HCT116 (cell line): ENCODE data around the gene AVL9. TPM values are rescaled to one million over a fixed set of nuclear protein-coding genes. Genes with fewer than 3 reads are reported as not detected.

Experiments used
- ATAC-seq: fragments of 200-7000 bp; cut with Tn5 transposase; 2 replicates; pipeline ENCODE4 v1.9.1; 2020; ENCODE audit warnings: mild to moderate bottlenecking, moderate library complexity
- BruUV-seq: library from RNA; stranded (reverse); fragments of 400-500 nt; replicated peaks from 2 replicates; lab custom pipeline; 2021; lab: Mats Ljungman, UMichigan
- CTCF ChIA-PET: fragments of 300-600 bp; sonication (Branson Sonifier 250); formaldehyde crosslinking; loops from one replicate; lab custom pipeline; 2021; ENCODE audit warnings: antibody characterized with exemption; lab: Charles Lee
- POLR2A ChIA-PET: fragments of 300-600, 350-600 bp; sonication (Branson Sonifier 250); formaldehyde crosslinking; loops from one replicate; lab custom pipeline; 2021; ENCODE audit warnings: antibody characterized with exemption; lab: Charles Lee
- RAD21 ChIA-PET, 2 experiments: fragments of 300-600 bp; sonication (Branson Sonifier 250); formaldehyde crosslinking; loops; one replicate each; lab custom pipeline; 2023; ENCODE audit warnings: low total read pairs in 2 of 2; ENCODE audit not compliant: uncharacterized antibody in 2 of 2, unreplicated experiment in 2 of 2, low non-redundant PET in 1 of 2; lab: Charles Lee
- DNase-seq: peaks from one replicate; pipeline ENCODE4 v3.0.0-alpha.2; 2010; ENCODE audit warnings: low read depth, low spot score
- H2AFZ ChIP-seq: fragments of 200-600 bp; shearing (Covaris generic), sonication (generic); 2 replicates; pipeline ENCODE4 v1.6.1; 2017; ENCODE audit warnings: low read depth, mixed run types, mixed read lengths, antibody characterized with exemption, low read length; ENCODE audit not compliant: poor library complexity, severe bottlenecking
- H3K27ac ChIP-seq: 2 replicates; pipeline ENCODE4 v1.5.1; 2012; ENCODE audit warnings: low read depth, low read length
- H3K27me3 ChIP-seq: fragments of 200-600 bp; sonication (generic); 2 replicates; pipeline ENCODE4 v1.6.1; 2016; ENCODE audit warnings: mixed run types, low read length, mixed read lengths; ENCODE audit not compliant: insufficient read depth
- H3K36me3 ChIP-seq, 2 experiments: fragments of 200-500 bp in 1 of 2; fragments of 200-600 bp in 1 of 2; sonication (Bioruptor generic) in 1 of 2; sonication (generic) in 1 of 2; 2 replicates each; pipeline versions ENCODE4 v1.5.1 to v1.6.1; 2014 to 2016; ENCODE audit warnings: low read length in 2 of 2, inconsistent platforms in 1 of 2, mixed read lengths in 1 of 2, mixed run types in 1 of 2; ENCODE audit not compliant: insufficient read depth in 2 of 2, control insufficient read depth in 1 of 2
- H3K4me1 ChIP-seq, 2 experiments: fragments of 200-600 bp in 1 of 2; sonication (generic) in 1 of 2; 2 replicates each; pipeline versions ENCODE4 v1.5.1 to v1.6.1; 2012 to 2017; ENCODE audit warnings: low read length in 2 of 2, inconsistent platforms in 1 of 2, mild to moderate bottlenecking in 1 of 2, mixed read lengths in 1 of 2, mixed run types in 1 of 2, moderate library complexity in 1 of 2; ENCODE audit not compliant: insufficient read depth in 2 of 2, control insufficient read depth in 1 of 2
- H3K4me2 ChIP-seq: fragments of 200-600 bp; sonication (generic); 2 replicates; pipeline ENCODE4 v1.6.1; 2017; ENCODE audit warnings: mixed run types, low read length, mixed read lengths
- H3K4me3 ChIP-seq, 2 experiments: fragments of 200-600 bp in 1 of 2; sonication (generic) in 1 of 2; replicated peaks in 1 of 2; 2 replicates each; pipeline ENCODE4 v1.5.1; 2011 to 2016; ENCODE audit warnings: low read length in 2 of 2, control low read depth in 1 of 2, low read depth in 1 of 2, mild to moderate bottlenecking in 1 of 2, mixed read lengths in 1 of 2, mixed run types in 1 of 2
- H3K79me2 ChIP-seq: fragments of 200-600 bp; sonication (generic); 2 replicates; pipeline ENCODE4 v1.6.1; 2017; ENCODE audit warnings: mild to moderate bottlenecking, mixed run types, low read length, moderate library complexity, mixed read lengths; ENCODE audit not compliant: insufficient read depth
- H3K9ac ChIP-seq: fragments of 200-600 bp; sonication (generic); 2 replicates; pipeline ENCODE4 v1.6.1; 2016; ENCODE audit warnings: low read length, mixed read lengths
- H3K9me2 ChIP-seq: fragments of 200-600 bp; sonication (generic), shearing (Covaris generic); 2 replicates; pipeline ENCODE4 v1.6.1; 2017; ENCODE audit warnings: mixed run types, mild to moderate bottlenecking, moderate library complexity; ENCODE audit not compliant: insufficient read depth
- H3K9me3 ChIP-seq, 2 experiments: fragments of 200-500 bp in 1 of 2; fragments of 200-600 bp in 1 of 2; sonication (Bioruptor generic) in 1 of 2; sonication (generic) in 1 of 2; 2 replicates each; pipeline ENCODE4 v1.6.1; 2014 to 2017; ENCODE audit warnings: low read length in 2 of 2, mixed read lengths in 2 of 2, inconsistent platforms in 1 of 2, low read depth in 1 of 2, mild to moderate bottlenecking in 1 of 2, mixed run types in 1 of 2, moderate library complexity in 1 of 2; ENCODE audit not compliant: control insufficient read depth in 1 of 2, insufficient read depth in 1 of 2
- H4K20me1 ChIP-seq: fragments of 200-600 bp; sonication (generic), shearing (Covaris generic); 2 replicates; pipeline ENCODE4 v1.6.1; 2017; ENCODE audit warnings: mixed run types, mild to moderate bottlenecking, moderate library complexity; ENCODE audit not compliant: insufficient read depth
- CBX3 ChIP-seq: IDR thresholded peaks from 2 replicates; pipeline ENCODE4 v1.6.1; 2012; ENCODE audit warnings: low read depth
- CEBPB ChIP-seq: IDR thresholded peaks from 2 replicates; pipeline ENCODE4 v1.6.1; 2012; ENCODE audit warnings: low read depth
- EGR1 ChIP-seq: IDR thresholded peaks from 2 replicates; pipeline ENCODE4 v1.6.1; 2012; ENCODE audit warnings: low read depth
- ELF1 ChIP-seq: IDR thresholded peaks from 2 replicates; pipeline ENCODE4 v1.6.1; 2012; ENCODE audit warnings: low read depth, borderline replicate concordance
- EZH2 ChIP-seq: fragments of 200-600 bp; sonication (generic); IDR thresholded peaks from 2 replicates; pipeline ENCODE4 v1.6.1; 2017; ENCODE audit warnings: antibody characterized with exemption, mixed run types
- EZH2phosphoT487 ChIP-seq: fragments of 200-600 bp; IDR thresholded peaks from 2 replicates; pipeline ENCODE4 v1.6.1; 2018; ENCODE audit warnings: antibody characterized with exemption, borderline replicate concordance
- FOSL1 ChIP-seq: IDR thresholded peaks from 2 replicates; pipeline ENCODE4 v1.6.1; 2012; ENCODE audit warnings: low read depth
- JUND ChIP-seq: IDR thresholded peaks from 2 replicates; pipeline ENCODE4 v1.6.1; 2012
- POLR2A ChIP-seq: IDR thresholded peaks from 2 replicates; pipeline ENCODE4 v1.7.0; 2011; ENCODE audit warnings: borderline replicate concordance; ENCODE audit not compliant: insufficient read depth, insufficient read length; ENCODE audit errors: extremely low read depth
- POLR2AphosphoS5 ChIP-seq: IDR thresholded peaks from 2 replicates; pipeline ENCODE4 v1.6.1; 2011; ENCODE audit warnings: mild to moderate bottlenecking, low read depth, low read length, moderate library complexity
- RAD21 ChIP-seq: IDR thresholded peaks from 2 replicates; pipeline ENCODE4 v1.6.1; 2012; ENCODE audit warnings: low read depth, mild to moderate bottlenecking
- REST ChIP-seq: IDR thresholded peaks from 2 replicates; pipeline ENCODE4 v1.6.1; 2012; ENCODE audit warnings: low read depth
- SP1 ChIP-seq: IDR thresholded peaks from 2 replicates; pipeline ENCODE4 v1.6.1; 2012; ENCODE audit warnings: low read depth
- SRF ChIP-seq: IDR thresholded peaks from 2 replicates; pipeline ENCODE4 v1.6.1; 2012; ENCODE audit warnings: low read depth
- intact Hi-C: fragments of 100-400 bp; cut with micrococcal nuclease; formaldehyde crosslinking; loops from 2 replicates; pipeline ENCODE4 v1.10.0; 2022
- total RNA-seq: library from RNA; stranded (reverse); gene quantifications from one replicate; pipeline ENCODE4 v1.2.1, GENCODE V29; 2021; ENCODE audit not compliant: unreplicated experiment
- TF ChIP-seq, protein P1 (sequence below): IDR thresholded peaks from 2 replicates; pipeline ENCODE4 v1.6.1; 2012
- TF ChIP-seq, protein P2 (sequence below), 3 experiments: fragments of 200-600 bp in 1 of 3; sonication (generic) in 1 of 3; IDR thresholded peaks in 2 of 3; conservative IDR thresholded peaks in 1 of 3; 2 replicates each; pipeline ENCODE4 v1.5.1; 2012 to 2017; ENCODE audit warnings: low read depth in 2 of 3, low read length in 2 of 3, antibody characterized with exemption in 1 of 3, borderline replicate concordance in 1 of 3, control low read depth in 1 of 3, mild to moderate bottlenecking in 1 of 3, mixed read lengths in 1 of 3, mixed run types in 1 of 3, moderate library complexity in 1 of 3; ENCODE audit not compliant: insufficient read depth in 1 of 3

The AVL9 gene
- total RNA-seq, 1 experiment from 2014 or later: 89.0 TPM

DNA sequence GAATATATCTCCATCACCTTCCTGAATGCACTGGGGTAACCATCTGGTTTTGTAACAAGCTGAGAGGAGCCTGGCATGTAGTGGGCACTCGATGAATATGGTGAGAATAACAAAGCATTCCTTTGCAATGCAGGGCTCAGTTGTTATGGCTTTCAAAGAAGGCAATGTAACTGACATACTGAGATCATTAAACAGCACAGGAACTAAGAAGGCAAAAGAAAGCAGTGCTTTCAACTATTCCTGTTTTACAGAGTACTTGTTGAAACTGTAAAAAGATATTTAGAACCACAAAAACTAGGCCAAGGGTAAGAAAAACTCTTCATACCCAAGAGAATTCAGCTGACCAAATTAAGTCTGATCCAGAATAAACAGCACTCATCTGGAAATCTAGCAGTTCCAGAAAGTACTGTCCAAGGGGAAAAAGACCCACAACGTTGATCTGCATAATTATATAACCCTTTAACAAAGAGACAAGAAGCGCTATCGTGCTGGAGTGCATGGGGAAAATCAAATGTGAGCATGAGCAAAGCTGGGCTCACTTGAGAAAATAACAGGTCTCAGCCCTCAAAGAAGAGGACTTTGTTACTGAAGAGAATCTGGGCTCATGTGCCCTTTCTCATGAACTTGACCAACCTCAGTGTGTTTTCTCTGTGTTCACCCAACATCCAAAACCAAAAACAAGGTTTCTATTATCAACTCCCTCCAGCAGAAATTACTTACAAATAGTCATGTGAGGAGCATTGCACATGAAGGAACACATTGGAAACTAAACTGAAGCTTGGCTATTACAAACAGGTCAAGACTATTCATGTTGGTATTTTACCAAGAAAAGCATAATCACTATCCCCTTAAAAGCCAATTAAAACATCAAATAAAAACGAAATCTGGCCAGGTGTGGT, 116.2 kb downstream of the AVL9 start:
- no peaks in the 10 kb centered on the region for H3K36me3 ChIP-seq
- peaks cover 0 to 4% of the 10 kb centered on the region in 2 experiments; a peak in 2 of 4 replicates for H3K4me1 ChIP-seq
- ChIA-PET CTCF (no interaction called here), RAD21 (no interaction called here), POLR2A (no interaction called here)
- no peaks in the 10 kb centered on the region; the same call in 1 of the 2 replicates for H3K9me2 ChIP-seq
- H3K4me3 ChIP-seq: no peak overlapping the region
- no peak overlapping the region for H2AFZ ChIP-seq
- no peaks in the 10 kb centered on the region for H3K9me3 ChIP-seq
- no peaks in the 10 kb centered on the region for H4K20me1 ChIP-seq
- H3K4me2 ChIP-seq: no peak overlapping the region
- TF ChIP-seq SP1 (no peak), POLR2AphosphoS5 (no peak), EGR1 (no peak), EZH2 (no peak), CBX3 (no peak), REST (no peak), SRF (no peak), POLR2A (no peak), ELF1 (no peak), EZH2phosphoT487 (no peak), JUND (no peak), RAD21 (no peak), FOSL1 (no peak), CEBPB (no peak)
- TF ChIP-seq, protein P1, sequence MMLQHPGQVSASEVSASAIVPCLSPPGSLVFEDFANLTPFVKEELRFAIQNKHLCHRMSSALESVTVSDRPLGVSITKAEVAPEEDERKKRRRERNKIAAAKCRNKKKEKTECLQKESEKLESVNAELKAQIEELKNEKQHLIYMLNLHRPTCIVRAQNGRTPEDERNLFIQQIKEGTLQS: no peak
- TF ChIP-seq, protein P2, sequence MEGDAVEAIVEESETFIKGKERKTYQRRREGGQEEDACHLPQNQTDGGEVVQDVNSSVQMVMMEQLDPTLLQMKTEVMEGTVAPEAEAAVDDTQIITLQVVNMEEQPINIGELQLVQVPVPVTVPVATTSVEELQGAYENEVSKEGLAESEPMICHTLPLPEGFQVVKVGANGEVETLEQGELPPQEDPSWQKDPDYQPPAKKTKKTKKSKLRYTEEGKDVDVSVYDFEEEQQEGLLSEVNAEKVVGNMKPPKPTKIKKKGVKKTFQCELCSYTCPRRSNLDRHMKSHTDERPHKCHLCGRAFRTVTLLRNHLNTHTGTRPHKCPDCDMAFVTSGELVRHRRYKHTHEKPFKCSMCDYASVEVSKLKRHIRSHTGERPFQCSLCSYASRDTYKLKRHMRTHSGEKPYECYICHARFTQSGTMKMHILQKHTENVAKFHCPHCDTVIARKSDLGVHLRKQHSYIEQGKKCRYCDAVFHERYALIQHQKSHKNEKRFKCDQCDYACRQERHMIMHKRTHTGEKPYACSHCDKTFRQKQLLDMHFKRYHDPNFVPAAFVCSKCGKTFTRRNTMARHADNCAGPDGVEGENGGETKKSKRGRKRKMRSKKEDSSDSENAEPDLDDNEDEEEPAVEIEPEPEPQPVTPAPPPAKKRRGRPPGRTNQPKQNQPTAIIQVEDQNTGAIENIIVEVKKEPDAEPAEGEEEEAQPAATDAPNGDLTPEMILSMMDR (IDR thresholded peaks at IDR 0.05 in 2 of 3, conservative IDR thresholded peaks at IDR 0.05 in 1 of 3; ENCODE audit: borderline replicate concordance in 1 of 3, insufficient read depth in 1 of 3, low read depth in 2 of 3, low read length in 2 of 3): no peak
- BruUV-seq: no TSS peak
- intact Hi-C loops: no loop called here
- no peak for ATAC-seq
- H3K9ac ChIP-seq: no peak overlapping the region
- DNase-seq: no peak
- H3K27ac ChIP-seq: no peak overlapping the region
- H3K27me3 ChIP-seq: no peaks in the 10 kb centered on the region
- no peaks in the 10 kb centered on the region for H3K79me2 ChIP-seq
